DMS 273 (cell line): ENCODE results near the gene LYSMD3.

ENCODE experiments used
- DNase-seq: peaks from one replicate; lab custom pipeline; 2025; ENCODE audit not compliant: unreplicated experiment; lab: John Stamatoyannopoulos, UW

The LYSMD3 gene

DNA sequence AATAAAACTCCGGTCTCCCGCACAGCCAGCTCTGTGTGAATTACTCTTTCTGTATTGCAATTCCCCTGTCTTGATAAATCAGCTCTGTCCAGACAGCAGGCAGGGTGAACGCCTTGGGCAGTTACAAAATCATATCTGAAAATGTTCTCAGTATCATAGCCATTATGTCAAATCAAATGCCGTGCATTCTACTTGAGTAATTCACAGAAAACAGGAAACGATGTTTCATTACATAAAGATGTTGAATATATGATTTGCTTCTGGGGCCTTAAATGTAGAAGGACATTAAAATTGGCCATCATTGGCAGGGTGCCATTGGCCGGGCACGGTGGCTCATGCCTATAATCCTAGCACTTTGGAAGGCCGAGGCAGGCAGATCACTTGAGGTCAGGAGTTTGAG lies 46.2 kb downstream of the LYSMD3 start:
- no peak for DNase-seq

DNA sequence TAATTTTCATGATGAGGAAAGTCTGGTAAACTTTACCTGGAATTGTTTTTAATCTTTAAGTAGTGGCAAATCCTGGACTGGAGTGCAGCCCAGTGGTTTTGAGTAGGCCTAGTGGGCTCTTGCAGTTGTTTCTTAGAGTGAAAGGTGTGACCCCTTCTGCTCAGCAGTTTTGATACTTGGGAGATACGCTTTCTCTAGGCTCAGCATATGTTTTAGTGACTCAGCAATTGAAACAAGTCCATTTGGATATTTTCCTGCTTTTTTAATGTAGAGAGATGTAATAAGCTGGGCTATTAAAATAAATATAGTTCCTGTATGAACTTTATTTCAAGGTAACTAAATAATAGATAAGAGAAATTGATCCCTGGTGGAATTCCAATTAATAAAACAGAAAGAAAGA lies 48.7 kb downstream of the LYSMD3 start:
- no peak for DNase-seq

DNA sequence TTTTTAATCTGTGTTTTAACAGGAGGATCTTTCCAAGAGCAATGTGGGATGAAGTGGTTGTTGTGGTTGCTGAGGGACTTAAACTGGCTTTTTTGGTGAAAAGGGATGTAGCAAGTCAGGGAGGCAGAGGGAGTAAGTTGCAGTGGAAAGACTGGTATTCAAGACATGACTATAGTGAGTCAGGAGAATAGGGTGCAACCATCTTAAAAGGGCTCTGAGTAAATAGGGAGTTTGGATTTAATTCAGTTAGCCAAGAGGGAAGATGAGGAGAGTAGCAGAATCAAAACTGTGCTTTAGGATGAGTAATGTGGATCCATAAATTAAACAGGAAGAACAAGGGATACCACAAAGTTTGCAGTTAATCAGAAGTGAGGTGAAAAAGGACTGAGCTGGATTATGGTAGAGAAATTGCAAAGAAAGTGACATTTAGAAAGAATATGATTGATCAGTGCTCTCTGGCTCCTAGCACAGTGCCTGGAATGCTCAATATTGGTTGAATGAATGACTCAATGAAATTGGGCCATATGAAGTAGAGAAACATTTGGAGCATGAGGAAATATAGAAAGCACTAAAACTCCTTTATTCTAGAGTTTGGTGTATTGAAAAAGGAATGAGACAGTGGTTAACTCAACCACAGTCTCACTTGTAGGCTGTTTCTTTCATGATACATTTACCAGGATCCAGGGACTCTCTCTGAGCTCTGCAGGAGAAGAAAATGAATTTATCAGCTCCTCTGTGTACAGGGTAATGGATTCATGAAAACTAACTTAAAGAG lies 49.6 kb downstream of the LYSMD3 start:
- no peak for DNase-seq

DNA sequence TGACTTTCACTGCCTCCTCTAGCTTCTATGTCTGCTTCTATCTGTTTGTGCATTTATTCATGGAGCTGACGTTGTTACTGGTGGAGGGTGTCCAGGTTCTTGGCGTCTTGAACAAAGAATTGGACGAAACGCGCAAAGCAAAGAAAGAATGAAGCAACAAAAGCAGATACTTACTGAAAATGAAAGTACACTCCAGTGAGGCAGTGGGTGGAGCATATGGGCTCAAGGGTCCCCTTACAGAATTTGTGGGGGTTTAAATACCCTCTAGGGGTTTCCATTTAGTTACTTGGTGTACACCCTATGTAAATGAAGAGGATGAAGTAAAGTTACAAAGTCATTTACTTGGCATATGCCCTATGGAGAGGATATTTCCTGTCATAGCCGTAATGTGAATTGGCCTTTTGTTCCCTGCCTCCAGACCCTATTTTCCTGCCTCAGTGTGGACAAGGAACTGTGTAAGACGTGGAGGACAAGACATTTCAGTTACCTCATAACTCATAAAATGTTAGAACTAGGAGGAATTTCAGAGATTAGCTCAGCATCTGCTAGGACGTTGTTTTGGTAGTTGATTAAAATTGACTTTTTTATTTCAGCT lies 51.7 kb downstream of the LYSMD3 start:
- no peak for DNase-seq

DNA sequence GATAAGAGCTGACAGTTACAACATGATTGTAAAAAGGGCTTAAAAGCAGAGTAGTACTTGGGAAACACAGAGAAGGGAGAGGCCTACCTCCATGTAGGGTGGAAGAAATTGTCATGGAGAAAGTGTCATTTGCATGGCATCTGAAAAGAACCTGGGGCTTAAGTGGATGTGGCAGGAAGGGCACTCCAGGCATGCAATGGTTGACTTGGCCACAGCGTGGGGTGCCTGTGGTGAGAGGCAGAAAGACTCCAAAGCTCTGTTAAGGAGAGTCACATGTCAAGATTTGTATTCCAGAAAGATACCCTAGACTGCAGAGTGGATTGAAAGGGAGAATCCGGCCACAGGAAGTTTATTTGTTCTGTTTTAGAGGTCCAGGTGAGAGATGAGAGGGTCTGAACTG lies 52.3 kb downstream of the LYSMD3 start:
- no peak for DNase-seq

DNA sequence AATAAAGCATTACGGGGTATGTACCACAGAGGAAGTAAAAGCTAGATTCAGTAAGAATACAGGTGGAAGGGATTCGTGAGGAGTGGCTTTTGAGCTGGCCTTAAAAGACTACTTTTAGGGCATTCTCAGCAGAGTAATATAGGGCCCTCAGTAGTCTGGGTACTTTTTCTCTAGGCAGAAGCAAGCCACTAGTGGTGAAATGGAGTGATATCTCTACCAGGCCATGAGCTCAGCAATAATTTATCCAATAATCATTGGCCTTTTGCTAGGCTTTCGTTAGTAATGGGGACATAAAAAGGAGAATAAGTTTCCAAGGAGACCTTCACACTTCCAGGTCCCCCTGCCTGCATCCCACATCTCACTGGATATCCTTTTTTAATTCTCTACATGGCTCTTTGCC lies 53.0 kb downstream of the LYSMD3 start:
- DNase-seq = no peak

DNA sequence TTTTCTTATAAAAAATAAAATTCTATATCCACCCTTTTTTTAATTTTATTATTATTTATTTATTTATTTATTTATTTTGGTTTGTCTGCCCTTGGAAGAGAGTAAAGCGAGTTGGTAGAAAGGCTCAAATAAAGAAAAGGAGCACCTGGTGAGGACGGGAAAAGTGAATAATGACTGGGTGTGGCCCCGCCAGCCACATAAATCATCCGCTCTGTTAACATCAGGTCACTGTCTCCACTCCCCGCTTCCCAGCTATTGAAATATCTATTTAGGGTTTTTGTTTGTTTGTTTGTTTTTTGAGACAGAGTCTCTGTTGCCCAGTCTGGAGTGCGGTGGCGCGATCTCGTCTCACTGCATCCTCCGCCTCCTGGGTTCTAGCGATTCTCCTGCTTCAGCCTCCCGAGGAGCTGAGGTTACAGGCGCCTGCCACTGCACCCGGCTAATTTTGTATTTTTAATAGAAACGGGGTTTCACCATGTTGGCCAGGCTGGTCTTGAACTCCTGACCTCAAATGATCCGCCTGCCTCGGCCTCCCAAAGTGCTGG lies 53.9 kb downstream of the LYSMD3 start:
- DNase-seq = peak; percentile 16

DNA sequence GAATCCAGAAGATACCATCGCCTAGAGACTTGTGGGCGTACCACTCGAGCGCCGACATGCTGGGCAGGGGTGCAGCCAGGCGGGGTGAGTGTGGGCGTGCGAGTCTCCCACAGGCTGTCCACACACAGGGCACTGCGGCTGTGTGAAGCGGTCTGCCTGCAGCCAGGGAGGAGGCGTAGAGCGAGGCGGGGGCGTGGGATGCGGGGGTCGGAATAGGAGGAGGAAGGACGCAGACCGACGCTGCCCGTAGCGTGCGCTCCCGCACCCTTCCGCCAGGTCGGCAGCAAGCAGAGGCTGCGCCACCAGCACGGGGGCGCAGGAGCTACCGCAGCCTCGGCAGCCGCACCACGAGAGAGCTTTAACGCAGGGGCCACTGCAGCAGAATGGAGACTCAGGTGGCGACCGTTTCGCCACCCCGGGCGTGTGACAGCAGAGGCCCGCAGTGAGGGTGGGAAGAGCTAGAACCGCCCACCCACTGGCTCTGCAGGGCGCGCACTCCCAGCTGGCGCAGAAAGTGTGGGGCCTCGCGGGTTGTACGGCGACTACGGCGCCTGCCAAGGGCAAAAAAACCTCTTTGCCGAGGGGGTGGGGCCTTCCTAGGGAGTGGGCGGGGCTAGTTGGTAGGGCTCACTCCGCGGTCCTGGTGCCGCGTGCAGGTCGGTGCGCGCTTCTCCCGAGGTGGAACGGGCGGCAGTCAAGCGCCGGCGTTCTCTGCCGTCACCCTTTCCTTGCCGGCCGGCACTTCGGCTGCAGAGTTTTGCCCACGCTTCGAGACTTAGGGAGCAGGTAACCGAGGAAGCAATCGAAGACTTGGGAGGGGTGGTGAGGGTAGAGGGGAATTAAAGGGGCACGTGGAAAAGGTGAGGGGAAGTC lies 54.9 kb downstream of the LYSMD3 start, which contains the start of the genes MBLAC2 and POLR3G:
MBLAC2 (minus strand) TSS at position 537 of the 873 bp plus-strand sequence; CDS start at position 58, 479 bp downstream.
POLR3G (plus strand) TSS at position 630 of the 873 bp plus-strand sequence. CDS start 10,704 bp downstream, outside the sequence.
- DNase-seq = peak; percentile 97

DNA sequence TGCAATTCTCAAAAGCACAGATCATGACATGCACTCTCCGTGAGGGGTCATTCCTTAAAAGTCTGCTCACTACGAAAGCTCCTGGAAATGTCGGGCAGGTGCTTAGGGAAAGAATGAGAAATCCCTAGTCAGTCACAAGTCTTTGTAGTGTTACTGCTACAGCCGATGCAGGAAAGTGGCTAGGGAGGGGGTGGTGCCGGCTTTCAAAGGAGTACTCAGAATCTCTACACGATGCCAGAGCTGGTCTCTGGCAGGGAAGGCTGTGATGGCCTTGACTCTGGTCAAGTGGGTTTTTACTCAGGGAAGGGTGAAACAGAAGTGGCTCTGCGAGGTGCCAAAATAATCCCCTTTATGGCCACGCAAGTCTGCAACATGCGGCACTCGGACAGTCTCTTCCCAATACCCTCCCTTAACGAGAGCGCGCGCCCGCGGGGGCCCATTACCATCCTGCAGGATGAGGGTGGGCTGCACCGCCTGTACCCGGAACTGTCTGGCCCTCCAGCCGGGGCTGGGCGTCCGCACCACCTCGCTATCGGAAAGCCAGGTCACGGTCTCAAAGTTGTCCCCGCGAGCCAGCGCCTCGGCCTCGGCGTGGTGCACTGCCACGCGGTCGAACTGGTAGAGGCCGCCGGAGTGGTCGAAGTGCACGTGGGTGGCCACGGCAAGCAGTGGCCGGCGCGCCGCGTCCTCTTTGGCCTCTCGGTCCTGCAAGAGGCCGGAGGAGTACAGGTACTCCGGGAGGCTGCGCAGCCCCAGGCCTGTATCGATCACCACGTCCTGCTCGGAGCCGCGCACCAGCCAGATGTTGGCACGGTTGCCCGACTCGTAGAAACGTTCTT lies 55.8 kb downstream of the LYSMD3 start:
- peak; percentile 78 for DNase-seq

DNA sequence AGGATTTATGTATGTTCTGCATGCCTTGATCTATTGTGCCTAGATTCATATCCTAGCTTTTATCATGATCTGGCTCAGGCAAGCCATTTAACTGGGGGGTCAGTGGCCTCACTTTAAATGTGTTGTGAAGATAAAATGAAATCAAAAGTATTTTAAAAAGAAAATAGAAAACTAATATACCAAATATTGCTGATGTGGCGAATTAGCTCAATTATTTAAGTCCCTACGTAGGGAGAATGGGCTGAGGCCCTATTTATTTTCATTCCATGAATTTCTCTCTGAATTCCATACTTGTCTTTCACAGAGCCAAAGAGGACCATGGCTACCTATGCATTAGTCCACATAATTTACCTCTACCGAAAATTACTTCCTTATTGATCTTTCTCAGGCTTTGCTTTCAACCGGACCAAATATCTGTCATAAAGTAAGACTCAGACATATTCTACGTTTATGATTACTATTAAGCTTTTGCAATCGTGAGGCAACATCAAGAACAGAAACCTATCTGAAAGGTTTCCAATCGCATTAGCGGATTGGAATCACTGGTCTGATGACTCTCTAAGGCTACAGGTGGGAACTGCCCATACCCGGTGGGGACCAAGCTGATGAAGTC lies 56.5 kb downstream of the LYSMD3 start:
- no peak for DNase-seq
